SK-N-SH treated with all-trans-retinoic acid at 6 μM for 48 hours (cell line): ENCODE data around the gene LRRC8E.

Source experiments
- ATAC-seq: fragments of 200-7000 bp; cut with Tn5 transposase; 3 replicates; pipeline ENCODE4 v1.9.1; 2020; ENCODE audit warnings: mild to moderate bottlenecking, moderate library complexity
- ARNTL ChIP-seq: fragments of 450-650 bp; formaldehyde crosslinking; IDR thresholded peaks from 2 replicates; pipeline ENCODE4 v1.5.0; 2020; ENCODE audit warnings: low read depth, mild to moderate bottlenecking, moderate library complexity, borderline replicate concordance
- BACH2 ChIP-seq: fragments of 250-450 bp; sonication (Bioruptor Pico); IDR thresholded peaks from 2 replicates; pipeline ENCODE4 v1.9.0; 2021; ENCODE audit warnings: mild to moderate bottlenecking, borderline replicate concordance
- CSDC2 ChIP-seq: fragments of 250-450 bp; sonication (Bioruptor Pico); IDR thresholded peaks from 2 replicates; pipeline ENCODE4 v1.5.0; 2020; ENCODE audit warnings: mild to moderate bottlenecking, moderate library complexity
- CSRNP3 ChIP-seq: fragments of 250-450 bp; sonication (Bioruptor Pico); IDR thresholded peaks from 2 replicates; pipeline ENCODE4 v1.5.1; 2021; ENCODE audit warnings: mild to moderate bottlenecking, moderate library complexity
- ESRRG ChIP-seq: fragments of 250-450 bp; sonication (Bioruptor Pico); IDR thresholded peaks from 2 replicates; pipeline ENCODE4 v1.6.1; 2021; ENCODE audit warnings: mild to moderate bottlenecking
- ISL1 ChIP-seq: fragments of 250-450 bp; sonication (Bioruptor Pico); IDR thresholded peaks from 2 replicates; pipeline ENCODE4 v2.1.2; 2022; ENCODE audit warnings: mild to moderate bottlenecking, moderate library complexity
- PATZ1 ChIP-seq: fragments of 250-450 bp; sonication (Bioruptor Pico); IDR thresholded peaks from 2 replicates; pipeline ENCODE4 v1.8.0; 2020; ENCODE audit warnings: mild to moderate bottlenecking, moderate library complexity, borderline replicate concordance
- POU6F1 ChIP-seq: fragments of 250-450 bp; sonication (Bioruptor Pico); IDR thresholded peaks from 2 replicates; pipeline ENCODE4 v1.8.0; 2021; ENCODE audit warnings: low read depth, mild to moderate bottlenecking, moderate library complexity, borderline replicate concordance
- RARB ChIP-seq: fragments of 250-450 bp; sonication (Bioruptor Pico); IDR thresholded peaks from 2 replicates; pipeline ENCODE4 v1.8.0; 2021; ENCODE audit warnings: mild to moderate bottlenecking, moderate library complexity
- SNAI2 ChIP-seq: fragments of 250-450 bp; sonication (Bioruptor Pico); IDR thresholded peaks from 2 replicates; pipeline ENCODE4 v1.5.0; 2020; ENCODE audit warnings: mild to moderate bottlenecking, moderate library complexity
- TCF4 ChIP-seq: fragments of 250-450 bp; sonication (Bioruptor Pico); IDR thresholded peaks from 2 replicates; pipeline ENCODE4 v1.8.0; 2021; ENCODE audit warnings: mild to moderate bottlenecking, moderate library complexity, borderline replicate concordance
- ZC3H10 ChIP-seq: fragments of 250-450 bp; sonication (Bioruptor Pico); IDR thresholded peaks from 2 replicates; pipeline ENCODE4 v1.5.1; 2021; ENCODE audit warnings: mild to moderate bottlenecking, moderate library complexity
- ZFP3 ChIP-seq: fragments of 250-450 bp; sonication (Bioruptor Pico); IDR thresholded peaks from 2 replicates; pipeline ENCODE4 v1.5.0; 2020; ENCODE audit warnings: mild to moderate bottlenecking, moderate library complexity
- ZFP30 ChIP-seq: fragments of 450-650 bp; formaldehyde crosslinking; IDR thresholded peaks from 2 replicates; pipeline ENCODE4 v1.5.0; 2022; ENCODE audit warnings: mild to moderate bottlenecking, moderate library complexity
- ZNF565 ChIP-seq: fragments of 450-650 bp; formaldehyde crosslinking; conservative IDR thresholded peaks from 2 replicates; pipeline ENCODE4 v1.5.0; 2020; ENCODE audit warnings: low read depth, mild to moderate bottlenecking, moderate library complexity
- ZNF70 ChIP-seq: fragments of 450-650 bp; formaldehyde crosslinking; IDR thresholded peaks from 2 replicates; pipeline ENCODE4 v1.5.0; 2020; ENCODE audit warnings: mild to moderate bottlenecking, moderate library complexity
- ZNF8 ChIP-seq: fragments of 450-650 bp; formaldehyde crosslinking; IDR thresholded peaks from 2 replicates; pipeline ENCODE4 v1.5.0; 2020; ENCODE audit warnings: mild to moderate bottlenecking, moderate library complexity

The LRRC8E gene

GRCh38 chr19:7861619-7862412 lies 26.5 kb upstream of the LRRC8E start:
- peak; percentile 27 for ATAC-seq
- no peak for TF ChIP-seq ZNF565 (CRISPR knock-in tag)
- no peak for TF ChIP-seq ZC3H10 (CRISPR knock-in tag)
- no peak for TF ChIP-seq SNAI2 (CRISPR knock-in tag)
- TF ChIP-seq BACH2 (CRISPR knock-in tag): no peak
- no peak for TF ChIP-seq CSRNP3 (CRISPR knock-in tag)
- no peak for TF ChIP-seq ISL1 (CRISPR knock-in tag)
- no peak for TF ChIP-seq ZFP3 (CRISPR knock-in tag)
- no peak for TF ChIP-seq ZNF8 (CRISPR knock-in tag)
- TF ChIP-seq ZFP30 (CRISPR knock-in tag): no peak
- TF ChIP-seq ARNTL: no peak
- no peak for TF ChIP-seq TCF4
- TF ChIP-seq RARB (CRISPR knock-in tag): no peak
- no peak for TF ChIP-seq CSDC2 (CRISPR knock-in tag)
- no peak for TF ChIP-seq ZNF70 (CRISPR knock-in tag)

GRCh38 chr19:7862413-7862951 lies 25.8 kb upstream of the LRRC8E start:
- ATAC-seq: peak; percentile 60

More at GRCh38 chr19:7862413-7862951, 25.8 kb upstream of the LRRC8E start:
- no peak for TF ChIP-seq SNAI2 (CRISPR knock-in tag)
- TF ChIP-seq ESRRG (CRISPR knock-in tag): no peak
- no peak for TF ChIP-seq PATZ1 (CRISPR knock-in tag)
- no peak for TF ChIP-seq ZFP30 (CRISPR knock-in tag)
- no peak for TF ChIP-seq CSRNP3 (CRISPR knock-in tag)
- TF ChIP-seq ISL1 (CRISPR knock-in tag): no peak
- no peak for TF ChIP-seq ZC3H10 (CRISPR knock-in tag)
- no peak for TF ChIP-seq POU6F1 (CRISPR knock-in tag)
- TF ChIP-seq ZNF8 (CRISPR knock-in tag): no peak
- TF ChIP-seq TCF4: no peak
- TF ChIP-seq CSDC2 (CRISPR knock-in tag): no peak
- TF ChIP-seq ZNF70 (CRISPR knock-in tag): no peak
